DMS79 treated with DMSO at 0.1 percent for 48 hours (cell line): ENCODE measurements around the gene PCDHGA8.
"Not testable (repeated sequence)": the region's sequence is repeated elsewhere in the genome, so short reads cannot be mapped to it uniquely, and the experiment has no call there.

Experiments used
- DNase-seq: peaks from one replicate; lab custom pipeline; 2025; lab: John Stamatoyannopoulos, UW

PCDHGA8 gene

DNA sequence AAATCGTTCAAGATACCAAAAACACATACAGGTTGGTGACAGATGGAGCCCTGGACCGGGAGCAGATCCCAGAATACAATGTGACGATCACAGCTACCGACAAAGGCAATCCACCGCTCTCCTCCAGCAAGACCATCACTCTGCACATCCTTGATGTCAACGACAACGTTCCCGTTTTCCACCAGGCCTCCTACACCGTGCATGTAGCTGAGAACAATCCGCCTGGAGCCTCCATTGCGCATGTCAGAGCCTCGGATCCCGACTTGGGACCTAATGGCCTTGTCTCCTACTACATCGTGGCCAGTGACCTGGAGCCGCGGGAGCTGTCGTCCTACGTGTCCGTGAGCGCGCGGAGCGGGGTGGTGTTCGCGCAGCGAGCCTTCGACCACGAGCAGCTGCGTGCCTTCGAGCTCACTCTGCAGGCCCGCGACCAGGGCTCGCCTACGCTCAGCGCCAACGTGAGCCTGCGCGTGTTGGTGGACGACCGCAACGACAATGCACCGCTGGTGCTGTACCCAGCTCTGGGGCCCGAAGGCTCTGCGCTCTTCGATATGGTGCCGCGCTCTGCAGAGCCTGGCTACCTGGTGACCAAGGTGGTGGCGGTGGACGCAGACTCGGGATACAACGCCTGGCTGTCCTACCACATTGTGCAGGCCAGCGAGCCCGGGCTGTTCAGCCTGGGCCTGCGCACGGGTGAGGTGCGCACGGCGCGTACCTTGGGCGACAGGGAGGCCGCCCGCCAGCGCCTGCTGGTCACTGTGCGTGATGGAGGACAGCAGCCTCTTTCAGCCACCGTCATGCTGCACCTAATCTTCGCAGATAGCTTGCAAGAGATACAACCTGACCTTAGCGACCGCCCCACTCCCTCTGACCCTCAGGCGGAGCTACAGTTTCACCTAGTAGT is 20.6 kb upstream of the PCDHGA8 start:
- no peak for DNase-seq

DNA sequence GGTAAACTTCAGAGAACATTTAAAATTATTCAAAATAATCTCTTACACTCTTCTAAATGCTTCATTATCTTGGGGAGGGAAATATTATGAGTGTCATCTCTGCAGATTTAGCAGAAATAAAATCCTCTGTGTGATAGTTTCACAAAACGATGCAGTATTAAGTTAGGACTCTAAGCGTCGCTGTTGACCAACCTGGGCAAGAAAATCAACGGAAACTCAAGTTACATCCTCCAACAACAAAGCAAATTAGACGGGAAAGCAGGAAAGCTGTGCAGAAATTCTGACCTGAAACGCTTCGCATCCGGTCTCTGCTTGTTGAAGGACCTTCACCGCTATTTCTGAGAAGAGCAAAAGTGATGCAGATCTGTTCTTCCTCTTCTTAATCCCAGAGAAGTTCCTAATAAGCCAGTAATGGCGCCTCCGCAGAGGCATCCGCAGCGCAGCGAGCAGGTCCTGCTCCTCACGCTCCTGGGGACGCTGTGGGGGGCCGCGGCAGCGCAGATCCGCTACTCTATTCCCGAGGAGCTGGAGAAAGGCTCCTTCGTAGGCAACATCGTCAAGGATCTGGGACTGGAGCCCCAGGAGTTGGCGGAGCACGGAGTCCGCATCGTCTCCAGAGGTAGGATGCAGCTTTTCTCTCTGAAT is 18.6 kb upstream of the PCDHGA8 start, which contains the start of gene PCDHGA6:
PCDHGA6 (plus strand) TSS at position 219 of the 645 bp plus-strand sequence; CDS start at position 412, 193 bp downstream.
- no peak for DNase-seq

DNA sequence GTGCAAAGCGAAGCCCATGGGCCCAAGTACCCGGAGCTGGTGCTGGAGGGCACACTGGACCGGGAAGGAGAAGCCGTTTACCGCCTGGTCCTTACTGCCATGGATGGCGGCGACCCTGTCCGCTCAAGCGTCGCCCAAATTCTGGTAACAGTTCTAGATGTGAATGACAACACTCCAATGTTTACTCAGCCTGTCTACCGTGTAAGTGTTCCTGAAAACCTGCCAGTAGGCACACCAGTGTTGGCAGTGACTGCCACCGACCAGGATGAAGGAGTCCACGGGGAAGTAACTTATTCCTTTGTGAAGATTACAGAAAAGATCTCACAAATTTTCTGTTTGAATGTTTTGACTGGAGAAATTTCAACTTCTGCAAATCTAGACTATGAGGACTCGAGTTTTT is 17.8 kb upstream of the PCDHGA8 start:
- DNase-seq = no peak

DNA sequence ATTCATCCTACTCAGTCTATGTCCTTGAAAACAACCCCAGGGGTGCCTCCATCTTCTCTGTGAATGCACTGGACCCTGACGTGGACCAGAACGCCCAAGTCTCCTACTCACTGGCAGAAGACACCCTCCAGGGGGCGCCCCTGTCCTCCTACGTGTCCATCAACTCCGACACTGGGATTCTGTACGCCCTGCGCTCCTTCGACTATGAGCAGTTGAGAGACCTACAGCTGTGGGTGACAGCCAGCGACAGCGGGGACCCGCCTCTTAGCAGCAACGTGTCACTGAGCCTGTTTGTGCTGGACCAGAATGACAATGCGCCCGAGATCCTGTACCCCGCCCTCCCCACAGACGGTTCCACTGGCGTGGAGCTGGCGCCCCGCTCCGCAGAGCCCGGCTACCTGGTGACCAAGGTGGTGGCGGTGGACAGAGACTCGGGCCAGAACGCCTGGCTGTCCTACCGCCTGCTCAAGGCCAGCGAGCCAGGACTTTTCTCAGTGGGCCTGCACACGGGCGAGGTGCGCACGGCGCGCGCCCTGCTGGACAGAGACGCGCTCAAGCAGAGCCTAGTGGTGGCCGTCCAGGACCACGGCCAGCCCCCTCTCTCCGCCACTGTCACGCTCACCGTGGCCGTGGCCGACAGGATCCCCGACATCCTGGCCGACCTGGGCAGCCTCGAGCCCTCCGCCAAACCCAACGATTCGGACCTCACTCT is 16.8 kb upstream of the PCDHGA8 start:
- not testable (repeated sequence) for DNase-seq

DNA sequence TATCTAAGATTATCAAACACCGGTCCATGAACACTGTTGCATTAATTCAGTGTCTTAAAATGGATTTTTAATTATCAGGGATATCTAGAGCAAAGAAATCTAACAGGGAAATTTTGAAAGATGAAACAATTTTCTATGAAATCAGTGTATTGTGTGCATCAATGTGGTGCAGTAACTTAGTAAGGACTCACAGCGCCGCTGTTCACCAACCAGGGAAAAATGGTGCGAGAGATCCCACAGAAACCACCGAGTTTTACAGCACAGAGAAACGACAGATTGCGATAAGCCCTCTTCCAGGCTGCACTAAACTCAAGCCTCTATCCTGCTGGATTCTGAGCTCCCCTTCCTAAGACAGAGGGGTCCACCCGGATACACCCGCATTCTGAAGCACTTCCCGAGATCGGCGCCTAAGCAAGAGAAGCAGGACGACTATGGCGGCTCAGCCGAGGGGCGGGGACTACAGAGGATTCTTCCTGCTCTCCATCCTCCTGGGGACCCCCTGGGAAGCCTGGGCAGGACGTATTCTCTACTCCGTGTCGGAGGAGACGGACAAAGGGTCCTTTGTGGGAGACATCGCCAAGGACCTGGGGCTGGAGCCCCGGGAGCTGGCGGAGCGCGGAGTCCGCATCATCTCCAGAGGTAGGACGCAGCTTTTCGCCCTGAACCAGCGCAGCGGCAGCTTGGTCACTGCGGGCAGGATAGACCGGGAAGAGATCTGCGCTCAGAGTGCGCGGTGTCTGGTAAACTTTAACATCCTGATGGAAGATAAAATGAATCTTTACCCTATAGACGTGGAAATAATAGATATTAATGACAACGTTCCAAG is 9.8 kb upstream of the PCDHGA8 start, which contains the start of gene PCDHGA7:
PCDHGA7 (plus strand) TSS at position 274 of the 826 bp plus-strand sequence; CDS start at position 432, 158 bp downstream.
- no peak for DNase-seq

DNA sequence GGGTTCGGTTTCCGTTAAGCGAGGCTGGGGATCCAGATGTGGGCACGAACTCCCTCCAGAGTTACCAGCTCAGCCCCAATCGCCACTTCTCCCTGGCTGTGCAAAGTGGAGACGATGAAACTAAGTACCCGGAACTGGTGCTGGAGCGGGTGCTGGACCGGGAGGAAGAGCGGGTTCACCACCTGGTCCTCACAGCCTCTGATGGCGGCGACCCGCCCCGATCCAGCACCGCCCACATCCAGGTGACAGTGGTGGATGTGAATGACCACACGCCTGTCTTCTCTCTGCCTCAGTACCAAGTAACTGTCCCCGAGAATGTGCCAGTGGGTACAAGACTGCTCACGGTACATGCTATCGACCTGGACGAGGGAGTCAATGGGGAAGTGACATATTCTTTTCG is 9.1 kb upstream of the PCDHGA8 start:
- no peak for DNase-seq

DNA sequence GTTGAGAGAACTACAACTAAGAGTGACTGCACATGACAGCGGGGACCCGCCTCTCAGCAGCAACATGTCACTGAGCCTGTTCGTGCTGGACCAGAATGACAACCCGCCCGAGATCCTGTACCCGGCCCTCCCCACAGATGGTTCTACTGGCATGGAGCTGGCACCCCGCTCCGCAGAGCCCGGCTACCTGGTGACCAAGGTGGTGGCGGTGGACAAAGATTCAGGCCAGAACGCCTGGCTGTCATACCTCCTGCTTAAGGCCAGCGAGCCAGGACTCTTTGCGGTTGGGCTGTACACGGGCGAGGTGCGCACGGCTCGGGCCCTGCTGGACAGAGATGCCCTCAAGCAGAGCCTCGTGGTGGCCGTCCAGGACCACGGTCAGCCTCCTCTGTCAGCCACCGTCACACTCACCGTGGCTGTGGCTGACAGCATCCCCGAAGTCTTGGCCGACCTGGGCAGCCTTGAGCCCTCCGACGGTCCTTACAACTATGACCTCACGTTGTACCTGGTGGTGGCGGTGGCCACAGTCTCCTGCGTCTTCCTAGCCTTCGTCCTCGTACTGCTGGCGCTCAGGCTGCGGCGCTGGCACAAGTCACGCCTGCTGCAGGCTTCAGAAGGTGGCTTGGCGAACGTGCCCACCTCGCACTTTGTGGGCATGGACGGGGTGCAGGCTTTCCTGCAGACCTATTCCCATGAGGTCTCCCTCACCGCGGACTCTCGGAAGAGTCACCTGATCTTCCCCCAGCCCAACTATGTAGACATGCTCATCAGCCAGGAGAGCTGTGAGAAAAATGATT is 7.8 kb upstream of the PCDHGA8 start:
- DNase-seq = no peak

DNA sequence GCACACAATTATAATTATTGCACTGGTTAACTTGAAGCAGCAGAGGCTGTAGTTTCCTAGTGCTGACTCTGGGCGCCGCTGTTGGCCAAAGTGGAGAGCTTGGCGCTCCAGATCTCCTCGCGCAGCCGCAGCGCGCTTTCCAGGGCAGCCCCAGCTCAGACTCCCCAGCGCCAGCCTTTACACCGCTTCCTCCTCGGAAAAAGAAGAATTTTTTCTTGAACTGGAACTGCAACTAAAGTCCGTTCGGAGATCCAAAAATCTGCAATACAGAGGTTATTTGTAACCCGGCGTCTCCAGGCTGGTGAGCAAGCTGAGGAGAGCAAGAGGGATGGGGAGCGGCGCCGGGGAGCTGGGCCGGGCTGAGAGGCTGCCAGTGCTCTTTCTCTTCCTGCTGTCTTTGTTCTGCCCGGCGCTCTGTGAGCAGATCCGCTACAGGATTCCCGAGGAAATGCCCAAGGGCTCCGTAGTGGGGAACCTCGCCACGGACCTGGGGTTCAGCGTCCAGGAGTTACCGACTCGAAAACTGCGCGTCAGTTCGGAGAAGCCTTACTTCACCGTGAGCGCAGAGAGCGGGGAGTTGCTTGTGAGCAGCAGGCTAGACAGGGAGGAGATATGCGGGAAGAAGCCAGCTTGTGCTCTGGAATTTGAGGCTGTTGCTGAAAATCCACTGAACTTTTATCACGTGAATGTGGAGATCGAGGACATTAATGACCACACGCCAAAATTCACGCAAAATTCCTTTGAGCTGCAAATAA is 4.7 kb upstream of the PCDHGA8 start, which contains the start of gene PCDHGB4:
PCDHGB4 (plus strand) TSS at position 142 of the 755 bp plus-strand sequence; CDS start at position 329, 187 bp downstream.
- DNase-seq = not testable (repeated sequence)

DNA sequence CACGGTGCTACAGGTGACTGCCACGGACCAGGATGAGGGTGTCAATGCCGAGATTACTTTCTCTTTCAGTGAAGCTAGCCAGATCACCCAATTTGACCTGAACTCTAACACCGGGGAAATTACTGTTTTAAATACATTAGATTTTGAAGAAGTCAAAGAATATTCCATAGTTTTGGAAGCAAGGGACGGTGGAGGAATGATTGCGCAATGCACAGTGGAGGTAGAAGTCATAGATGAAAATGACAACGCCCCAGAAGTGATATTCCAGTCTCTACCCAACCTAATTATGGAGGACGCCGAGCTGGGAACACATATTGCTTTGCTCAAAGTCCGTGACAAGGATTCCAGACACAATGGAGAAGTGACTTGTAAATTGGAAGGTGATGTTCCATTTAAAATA is 3.8 kb upstream of the PCDHGA8 start:
- DNase-seq = no peak

DNA sequence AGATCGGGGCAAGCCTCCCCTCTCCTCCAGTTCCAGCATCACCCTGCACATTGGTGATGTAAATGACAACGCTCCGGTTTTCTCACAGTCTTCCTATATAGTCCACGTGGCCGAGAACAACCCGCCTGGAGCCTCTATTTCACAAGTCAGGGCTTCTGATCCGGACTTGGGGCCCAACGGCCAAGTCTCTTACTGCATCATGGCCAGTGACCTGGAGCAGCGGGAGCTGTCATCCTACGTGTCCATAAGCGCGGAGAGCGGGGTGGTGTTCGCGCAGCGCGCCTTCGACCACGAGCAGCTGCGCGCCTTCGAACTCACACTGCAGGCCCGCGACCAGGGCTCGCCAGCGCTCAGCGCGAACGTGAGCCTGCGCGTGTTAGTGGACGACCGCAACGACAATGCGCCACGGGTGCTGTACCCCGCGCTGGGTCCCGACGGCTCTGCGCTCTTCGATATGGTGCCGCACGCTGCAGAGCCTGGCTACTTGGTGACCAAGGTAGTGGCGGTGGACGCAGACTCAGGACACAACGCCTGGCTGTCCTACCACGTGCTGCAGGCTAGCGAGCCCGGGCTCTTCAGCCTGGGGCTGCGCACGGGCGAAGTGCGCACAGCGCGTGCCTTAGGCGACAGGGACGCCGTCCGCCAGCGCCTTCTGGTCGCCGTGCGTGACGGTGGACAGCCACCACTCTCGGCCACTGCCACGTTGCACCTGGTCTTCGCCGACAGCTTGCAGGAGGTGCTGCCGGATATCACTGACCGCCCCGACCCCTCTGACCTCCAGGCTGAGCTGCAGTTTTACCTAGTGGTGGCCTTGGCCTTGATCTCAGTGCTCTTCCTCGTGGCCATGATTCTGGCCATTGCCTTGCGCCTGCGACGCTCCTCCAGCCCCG is 3.0 kb upstream of the PCDHGA8 start:
- DNase-seq = no peak

DNA sequence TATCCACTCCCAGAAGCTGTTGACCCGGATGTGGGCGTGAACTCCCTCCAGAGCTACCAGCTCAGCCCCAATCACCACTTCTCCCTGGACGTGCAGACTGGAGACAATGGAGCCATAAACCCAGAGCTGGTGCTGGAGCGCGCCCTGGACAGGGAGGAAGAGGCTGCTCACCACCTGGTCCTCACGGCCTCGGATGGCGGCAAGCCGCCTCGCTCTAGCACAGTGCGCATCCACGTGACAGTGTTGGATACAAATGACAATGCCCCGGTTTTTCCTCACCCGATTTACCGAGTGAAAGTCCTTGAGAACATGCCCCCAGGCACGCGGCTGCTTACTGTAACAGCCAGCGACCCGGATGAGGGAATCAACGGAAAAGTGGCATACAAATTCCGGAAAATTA is 834 bp downstream of the PCDHGA8 start:
- DNase-seq = no peak

DNA sequence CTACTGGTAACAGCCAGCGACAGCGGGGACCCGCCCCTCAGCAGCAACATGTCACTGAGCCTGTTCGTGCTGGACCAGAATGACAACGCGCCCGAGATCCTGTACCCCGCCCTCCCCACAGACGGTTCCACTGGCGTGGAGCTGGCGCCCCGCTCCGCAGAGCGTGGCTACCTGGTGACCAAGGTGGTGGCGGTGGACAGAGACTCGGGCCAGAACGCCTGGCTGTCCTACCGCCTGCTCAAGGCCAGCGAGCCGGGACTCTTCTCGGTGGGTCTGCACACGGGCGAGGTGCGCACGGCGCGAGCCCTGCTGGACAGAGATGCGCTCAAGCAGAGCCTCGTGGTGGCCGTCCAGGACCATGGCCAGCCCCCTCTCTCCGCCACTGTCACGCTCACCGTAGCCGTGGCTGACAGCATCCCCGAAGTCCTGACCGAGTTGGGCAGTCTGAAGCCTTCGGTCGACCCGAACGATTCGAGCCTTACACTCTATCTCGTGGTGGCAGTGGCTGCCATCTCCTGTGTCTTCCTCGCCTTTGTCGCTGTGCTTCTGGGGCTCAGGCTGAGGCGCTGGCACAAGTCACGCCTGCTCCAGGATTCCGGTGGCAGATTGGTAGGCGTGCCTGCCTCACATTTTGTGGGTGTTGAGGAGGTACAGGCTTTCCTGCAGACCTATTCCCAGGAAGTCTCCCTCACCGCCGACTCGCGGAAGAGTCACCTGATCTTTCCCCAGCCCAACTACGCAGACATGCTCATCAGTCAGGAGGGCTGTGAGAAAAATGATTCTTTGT is 2.2 kb downstream of the PCDHGA8 start:
- not testable (repeated sequence) for DNase-seq

DNA sequence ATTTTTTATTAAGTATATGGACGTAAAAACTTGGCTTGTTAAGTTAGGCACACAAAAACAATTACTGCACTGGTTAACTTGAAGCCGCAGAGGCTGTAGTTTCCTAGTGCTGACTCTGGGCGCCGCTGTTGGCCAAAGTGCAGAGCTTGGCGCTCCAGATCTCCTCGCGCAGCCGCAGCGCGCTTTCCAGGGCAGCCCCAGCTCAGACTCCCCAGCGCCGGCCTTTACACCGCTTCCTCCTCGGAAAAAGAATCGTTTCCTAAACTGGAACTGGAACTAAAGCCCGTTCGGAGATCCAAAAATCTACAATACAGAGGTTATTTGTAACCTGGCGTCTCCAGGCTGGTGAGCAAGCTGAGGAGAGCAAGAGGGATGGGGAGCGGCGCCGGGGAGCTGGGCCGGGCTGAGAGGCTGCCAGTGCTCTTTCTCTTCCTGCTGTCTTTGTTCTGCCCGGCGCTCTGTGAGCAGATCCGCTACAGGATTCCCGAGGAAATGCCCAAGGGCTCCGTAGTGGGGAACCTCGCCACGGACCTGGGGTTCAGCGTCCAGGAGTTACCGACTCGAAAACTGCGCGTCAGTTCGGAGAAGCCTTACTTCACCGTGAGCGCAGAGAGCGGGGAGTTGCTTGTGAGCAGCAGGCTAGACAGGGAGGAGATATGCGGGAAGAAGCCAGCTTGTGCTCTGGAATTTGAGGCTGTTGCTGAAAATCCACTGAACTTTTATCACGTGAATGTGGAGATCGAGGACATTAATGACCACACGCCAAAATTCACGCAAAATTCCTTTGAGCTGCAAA is 5.5 kb downstream of the PCDHGA8 start, which contains the start of gene PCDHGB5:
PCDHGB5 (plus strand) TSS at position 192 of the 796 bp plus-strand sequence; CDS start at position 373, 181 bp downstream.
- DNase-seq = not testable (repeated sequence)

DNA sequence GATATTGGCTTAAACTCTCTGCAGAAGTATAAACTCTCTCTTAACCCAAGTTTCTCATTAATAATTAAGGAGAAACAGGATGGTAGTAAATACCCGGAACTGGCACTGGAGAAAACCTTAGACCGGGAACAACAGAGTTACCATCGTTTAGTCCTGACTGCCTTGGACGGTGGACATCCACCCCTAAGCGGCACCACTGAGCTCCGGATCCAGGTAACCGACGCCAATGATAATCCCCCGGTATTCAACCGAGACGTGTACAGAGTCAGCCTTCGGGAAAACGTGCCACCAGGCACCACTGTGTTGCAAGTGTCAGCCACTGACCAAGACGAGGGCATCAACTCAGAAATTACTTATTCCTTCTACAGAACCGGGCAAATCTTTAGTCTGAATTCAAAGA is 6.2 kb downstream of the PCDHGA8 start:
- no peak for DNase-seq

DNA sequence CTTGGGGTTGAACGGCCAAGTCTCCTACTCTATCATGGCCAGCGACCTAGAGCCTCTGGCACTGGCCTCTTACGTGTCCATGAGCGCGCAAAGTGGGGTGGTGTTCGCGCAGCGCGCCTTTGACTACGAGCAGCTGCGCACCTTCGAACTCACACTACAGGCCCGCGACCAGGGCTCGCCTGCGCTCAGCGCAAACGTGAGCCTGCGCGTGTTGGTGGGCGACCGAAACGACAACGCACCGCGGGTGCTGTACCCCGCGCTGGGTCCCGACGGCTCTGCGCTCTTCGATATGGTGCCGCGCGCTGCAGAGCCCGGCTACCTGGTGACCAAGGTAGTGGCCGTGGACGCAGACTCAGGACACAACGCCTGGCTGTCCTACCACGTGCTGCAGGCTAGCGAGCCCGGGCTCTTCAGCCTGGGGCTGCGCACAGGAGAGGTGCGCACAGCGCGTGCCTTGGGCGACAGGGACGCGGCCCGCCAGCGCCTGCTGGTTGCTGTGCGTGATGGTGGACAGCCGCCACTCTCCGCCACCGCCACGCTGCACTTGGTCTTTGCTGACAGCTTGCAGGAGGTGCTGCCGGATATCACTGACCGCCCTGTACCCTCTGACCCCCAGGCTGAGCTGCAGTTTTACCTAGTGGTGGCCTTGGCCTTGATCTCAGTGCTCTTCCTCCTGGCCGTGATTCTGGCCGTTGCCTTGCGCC is 7.3 kb downstream of the PCDHGA8 start:
- DNase-seq = no peak

DNA sequence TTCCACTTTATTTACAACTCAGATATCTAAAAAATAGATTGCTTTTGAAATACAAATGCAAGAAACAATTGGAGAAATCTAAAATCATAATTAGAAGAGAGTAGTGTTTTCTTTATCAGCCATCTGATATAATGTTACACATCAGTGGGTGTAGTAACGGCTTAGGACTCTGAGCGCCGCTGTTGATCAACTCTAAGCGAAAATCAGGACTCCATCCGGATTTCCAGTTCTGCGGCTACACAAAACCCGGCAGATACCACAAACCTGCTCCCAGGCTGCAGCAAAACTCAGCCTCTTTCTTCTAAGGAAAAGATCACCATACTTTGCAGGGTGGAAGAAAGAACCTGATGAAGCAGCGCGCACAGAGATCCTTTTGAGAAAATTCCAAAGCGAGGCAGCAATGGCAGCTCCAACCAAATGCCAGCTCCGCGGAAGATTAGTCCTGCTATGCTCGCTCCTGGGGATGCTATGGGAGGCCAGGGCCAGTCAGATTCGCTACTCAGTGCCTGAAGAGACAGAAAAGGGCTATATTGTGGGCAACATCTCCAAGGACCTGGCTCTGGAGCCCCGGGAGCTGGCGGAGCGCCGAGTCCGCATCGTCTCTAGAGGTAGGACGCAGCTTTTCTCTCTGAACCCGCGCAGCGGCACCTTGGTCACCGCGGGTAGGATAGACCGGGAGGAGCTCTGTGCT is 10.3 kb downstream of the PCDHGA8 start, which contains the start of gene PCDHGA9:
PCDHGA9 (plus strand) TSS at position 226 of the 691 bp plus-strand sequence; CDS start at position 401, 175 bp downstream.
- no peak for DNase-seq
